H9 (cell line): ENCODE data around the gene TAF15. TPM values are rescaled to one million over a fixed set of nuclear protein-coding genes. Genes with fewer than 3 reads are reported as not detected.

Experiments used
- DNase-seq: peaks from one replicate; pipeline ENCODE4 v3.0.0-alpha.2; 2017
- H2AFZ ChIP-seq: one replicate; pipeline ENCODE4 v1.6.1; 2013; ENCODE audit warnings: mild to moderate bottlenecking, low read length, control low read depth, moderate library complexity
- H2AK5ac ChIP-seq: 2 replicates; pipeline ENCODE4 v1.6.1; 2013; ENCODE audit warnings: low read length, control low read depth, mixed read lengths; ENCODE audit not compliant: insufficient read length
- H2BK120ac ChIP-seq: one replicate; pipeline ENCODE4 v1.6.1; 2013; ENCODE audit warnings: low read depth, mild to moderate bottlenecking, low read length, control low read depth, inconsistent platforms; ENCODE audit not compliant: poor library complexity, severe bottlenecking
- H2BK12ac ChIP-seq: 2 replicates; pipeline ENCODE4 v1.6.1; 2013; ENCODE audit warnings: low read length, control low read depth, mixed read lengths, low read depth; ENCODE audit not compliant: insufficient read length
- H2BK15ac ChIP-seq: 2 replicates; pipeline ENCODE4 v1.6.1; 2013; ENCODE audit warnings: low read depth, low read length, control low read depth
- H2BK20ac ChIP-seq: one replicate; pipeline ENCODE4 v1.6.1; 2013; ENCODE audit warnings: low read depth, mild to moderate bottlenecking, low read length, control low read depth, inconsistent platforms; ENCODE audit not compliant: poor library complexity, severe bottlenecking
- H2BK5ac ChIP-seq: 2 replicates; pipeline ENCODE4 v1.6.1; 2013; ENCODE audit warnings: low read length, control low read depth, mixed read lengths; ENCODE audit not compliant: insufficient read length
- H3K14ac ChIP-seq: 2 replicates; pipeline ENCODE4 v1.6.1; 2013; ENCODE audit warnings: low read length, control low read depth; ENCODE audit not compliant: insufficient read depth
- H3K18ac ChIP-seq: 2 replicates; pipeline ENCODE4 v1.6.1; 2013; ENCODE audit warnings: low read depth, mild to moderate bottlenecking, mixed read lengths, low read length, control low read depth; ENCODE audit not compliant: insufficient read length
- H3K23ac ChIP-seq: 2 replicates; pipeline ENCODE4 v1.6.1; 2013; ENCODE audit warnings: low read length, control low read depth, mixed read lengths, low read depth; ENCODE audit not compliant: insufficient read length
- H3K23me2 ChIP-seq: 2 replicates; pipeline ENCODE4 v1.6.1; 2013; ENCODE audit warnings: low read depth, mild to moderate bottlenecking, mixed read lengths, low read length, control low read depth; ENCODE audit not compliant: insufficient read length, poor library complexity, severe bottlenecking
- H3K27ac ChIP-seq: 2 replicates; pipeline ENCODE4 v1.5.1; 2013; ENCODE audit warnings: low read length, control low read depth, mixed read lengths, low read depth; ENCODE audit not compliant: insufficient read length
- H3K27me3 ChIP-seq: 2 replicates; pipeline ENCODE4 v1.6.1; 2013; ENCODE audit warnings: low read length, control low read depth, inconsistent platforms; ENCODE audit not compliant: insufficient read depth
- H3K4ac ChIP-seq: 2 replicates; pipeline ENCODE4 v1.6.1; 2013; ENCODE audit warnings: low read depth, mild to moderate bottlenecking, control low read depth, inconsistent platforms, low read length, moderate library complexity
- H3K4me1 ChIP-seq: 2 replicates; pipeline ENCODE4 v1.6.1; 2013; ENCODE audit warnings: low read length, control low read depth, inconsistent platforms; ENCODE audit not compliant: insufficient read depth
- H3K4me2 ChIP-seq: 2 replicates; pipeline ENCODE4 v1.6.1; 2013; ENCODE audit warnings: low read length, control low read depth, mixed read lengths; ENCODE audit not compliant: insufficient read length, insufficient read depth
- H3K56ac ChIP-seq: 2 replicates; pipeline ENCODE4 v1.6.1; 2013; ENCODE audit warnings: low read depth, mild to moderate bottlenecking, mixed read lengths, low read length, control low read depth; ENCODE audit not compliant: insufficient read length
- H3K79me1 ChIP-seq: 2 replicates; pipeline ENCODE4 v1.6.1; 2013; ENCODE audit warnings: low read depth, mild to moderate bottlenecking, moderate library complexity, low read length, control low read depth, inconsistent platforms; ENCODE audit not compliant: insufficient read depth, poor library complexity, severe bottlenecking
- H3K79me2 ChIP-seq: 2 replicates; pipeline ENCODE4 v1.6.1; 2013; ENCODE audit warnings: low read length, control low read depth, inconsistent platforms; ENCODE audit not compliant: insufficient read depth
- H3K9ac ChIP-seq: 2 replicates; pipeline ENCODE4 v1.6.1; 2013; ENCODE audit warnings: low read length, control low read depth, mixed read lengths; ENCODE audit not compliant: insufficient read length; ENCODE audit errors: extremely low read depth
- H3K9me3 ChIP-seq: one replicate; pipeline ENCODE4 v1.6.1; 2013; ENCODE audit warnings: low read depth, low read length, inconsistent platforms; ENCODE audit not compliant: control insufficient read depth
- H3T11ph ChIP-seq: one replicate; pipeline ENCODE4 v1.6.1; 2013; ENCODE audit warnings: mild to moderate bottlenecking, low read length, control low read depth, inconsistent platforms
- H4K20me1 ChIP-seq: one replicate; pipeline ENCODE4 v1.6.1; 2013; ENCODE audit not compliant: control insufficient read depth, insufficient read length, insufficient read depth
- H4K5ac ChIP-seq: 2 replicates; pipeline ENCODE4 v1.6.1; 2013; ENCODE audit warnings: low read depth, mild to moderate bottlenecking, mixed read lengths, low read length, control low read depth; ENCODE audit not compliant: insufficient read length
- H4K8ac ChIP-seq: replicated peaks from 2 replicates; pipeline ENCODE4 v1.6.1; 2013; ENCODE audit warnings: low read length, control low read depth, mixed read lengths, low read depth; ENCODE audit not compliant: insufficient read length
- H4K91ac ChIP-seq: 2 replicates; pipeline ENCODE4 v1.6.1; 2013; ENCODE audit warnings: low read depth, mild to moderate bottlenecking, moderate library complexity, mixed read lengths, low read length, control low read depth; ENCODE audit not compliant: insufficient read length
- H3K27ac Mint-ChIP-seq, 3 experiments: 2 replicates in 2 of 3; 3 replicates in 1 of 3; pipeline ENCODE4 v1.8.0; 2020 to 2021; ENCODE audit warnings: mixed read lengths in 3 of 3, mild to moderate bottlenecking in 1 of 3, moderate library complexity in 1 of 3
- H3K27me3 Mint-ChIP-seq: 2 replicates; pipeline ENCODE4 v1.8.0; 2021; ENCODE audit warnings: low read depth, mild to moderate bottlenecking, moderate library complexity, mixed read lengths
- H3K36me3 Mint-ChIP-seq, 3 experiments: 2 replicates in 2 of 3; 3 replicates in 1 of 3; pipeline ENCODE4 v1.8.0; 2020 to 2021; ENCODE audit warnings: low read depth in 3 of 3, mixed read lengths in 3 of 3; ENCODE audit not compliant: insufficient read depth in 1 of 3
- H3K4me1 Mint-ChIP-seq, 2 experiments: 2 replicates each; pipeline ENCODE4 v1.8.0; 2020; ENCODE audit warnings: mixed read lengths in 2 of 2
- H3K4me3 Mint-ChIP-seq, 2 experiments: 2 replicates in 1 of 2; 3 replicates in 1 of 2; pipeline ENCODE4 v1.8.0; 2020 to 2021; ENCODE audit warnings: mild to moderate bottlenecking in 2 of 2, mixed read lengths in 2 of 2, moderate library complexity in 1 of 2
- H3K9me3 Mint-ChIP-seq, 2 experiments: 2 replicates in 1 of 2; 3 replicates in 1 of 2; pipeline ENCODE4 v1.8.0; 2020; ENCODE audit warnings: mild to moderate bottlenecking in 2 of 2, mixed read lengths in 2 of 2, moderate library complexity in 1 of 2
- WGBS: extraction: QIAGEN DNeasy Blood & Tissue Kit; methylation state at CpG from one replicate; pipeline ENCODE4 v1.1.7; 2013; ENCODE audit warnings: missing lambda C conversion rate, low lambda C conversion rate, mixed read lengths; ENCODE audit not compliant: insufficient read length; ENCODE audit errors: extremely low coverage; 5-methylcytosine and 5-hydroxymethylcytosine counted together
- total RNA-seq: library from RNA; stranded (reverse); gene quantifications from 2 replicates; pipeline ENCODE4 v1.2.1, GENCODE V29; 2021
- TF ChIP-seq, protein P1 (sequence below): fragments of 200-600 bp; sonication (generic); conservative IDR thresholded peaks from 3 replicates; pipeline ENCODE4 v1.8.0; 2021; ENCODE audit warnings: antibody characterized with exemption, mild to moderate bottlenecking

TAF15 gene
- total RNA-seq, 1 experiment from 2014 or later, result 304 TPM

DNA sequence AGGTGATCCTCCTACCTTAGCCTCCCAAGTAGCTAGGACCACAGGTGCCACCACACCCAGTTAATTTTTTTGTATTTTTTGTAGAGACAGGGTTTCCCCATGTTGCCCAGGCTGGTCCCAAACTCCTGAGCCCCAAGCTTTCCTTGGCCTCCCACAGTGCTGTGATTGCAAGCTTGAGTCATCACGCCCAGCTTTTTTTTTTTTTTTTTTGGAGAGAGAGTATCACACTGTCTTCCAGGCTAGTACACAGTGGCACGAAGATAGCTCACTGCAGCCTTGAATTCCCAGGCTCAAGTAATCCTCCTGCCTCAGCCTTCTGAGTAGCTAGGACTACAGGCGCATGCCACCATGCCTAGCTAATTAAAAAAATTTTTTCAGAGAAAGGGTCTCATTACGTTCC lies 32.2 kb downstream of the TAF15 start:
- TF ChIP-seq, protein P1, sequence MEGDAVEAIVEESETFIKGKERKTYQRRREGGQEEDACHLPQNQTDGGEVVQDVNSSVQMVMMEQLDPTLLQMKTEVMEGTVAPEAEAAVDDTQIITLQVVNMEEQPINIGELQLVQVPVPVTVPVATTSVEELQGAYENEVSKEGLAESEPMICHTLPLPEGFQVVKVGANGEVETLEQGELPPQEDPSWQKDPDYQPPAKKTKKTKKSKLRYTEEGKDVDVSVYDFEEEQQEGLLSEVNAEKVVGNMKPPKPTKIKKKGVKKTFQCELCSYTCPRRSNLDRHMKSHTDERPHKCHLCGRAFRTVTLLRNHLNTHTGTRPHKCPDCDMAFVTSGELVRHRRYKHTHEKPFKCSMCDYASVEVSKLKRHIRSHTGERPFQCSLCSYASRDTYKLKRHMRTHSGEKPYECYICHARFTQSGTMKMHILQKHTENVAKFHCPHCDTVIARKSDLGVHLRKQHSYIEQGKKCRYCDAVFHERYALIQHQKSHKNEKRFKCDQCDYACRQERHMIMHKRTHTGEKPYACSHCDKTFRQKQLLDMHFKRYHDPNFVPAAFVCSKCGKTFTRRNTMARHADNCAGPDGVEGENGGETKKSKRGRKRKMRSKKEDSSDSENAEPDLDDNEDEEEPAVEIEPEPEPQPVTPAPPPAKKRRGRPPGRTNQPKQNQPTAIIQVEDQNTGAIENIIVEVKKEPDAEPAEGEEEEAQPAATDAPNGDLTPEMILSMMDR, result no peak

More for the DNA sequence above, 32.2 kb downstream of the TAF15 start:
- Histone ChIP-seq H3K9ac (no peak overlapping the region), H2BK120ac (no peak overlapping the region), H3K79me1 (no peaks in the 10 kb centered on the region), H3K9me3 (no peaks in the 10 kb centered on the region), H2AFZ (no peak overlapping the region), H3K79me2 (no peaks in the 10 kb centered on the region), H3K4me1 (no peaks in the 10 kb centered on the region), H3K4ac (no peak overlapping the region), H3K27me3 (no peaks in the 10 kb centered on the region), H4K8ac (no peak overlapping the region), H2BK15ac (no peak overlapping the region), H3K23me2 (no peaks in the 10 kb centered on the region), H2AK5ac (no peak overlapping the region), H3K23ac (no peak overlapping the region), H2BK5ac (no peak overlapping the region), H3K4me2 (no peak overlapping the region), H4K20me1 (peaks cover 3% of the 10 kb centered on the region), H4K5ac (no peak overlapping the region), H3K56ac (no peak overlapping the region), H3T11ph (no peak overlapping the region), H3K14ac (no peak overlapping the region), H3K18ac (no peak overlapping the region), H3K27ac (no peak overlapping the region), H4K91ac (no peak overlapping the region), H2BK12ac (no peak overlapping the region), H2BK20ac (no peak overlapping the region)
- H3K27ac Mint-ChIP-seq, result no peak overlapping the region; a peak in 1 of 7 replicates
- peaks cover 56 to 89% (median 82%) of the 10 kb centered on the region in 3 experiments for H3K36me3 Mint-ChIP-seq
- no peak overlapping the region for H3K4me3 Mint-ChIP-seq
- no CpG with 5 or more reads among the region's 4 CpGs for WGBS
- no peak for DNase-seq
- no peaks in the 10 kb centered on the region for H3K27me3 Mint-ChIP-seq
- no peaks in the 10 kb centered on the region for H3K9me3 Mint-ChIP-seq
- no peaks in the 10 kb centered on the region for H3K4me1 Mint-ChIP-seq
